Hematopoietic multipotent progenitor cell treated with erythropoietin and hydrocortisone succinate and interleukin-3 and kit ligand, for 17 days (in vitro differentiated cells): ENCODE data around the gene EYS.

Experiments
- DNase-seq: peaks from one replicate; pipeline ENCODE4 v3.0.0-alpha.2; 2015; ENCODE audit warnings: low spot score

EYS gene

GRCh38 chr6:64590965-64591675 is 1115.9 kb downstream of the EYS start:
- no peak for DNase-seq

GRCh38 chr6:64589961-64590360 is 1117.1 kb downstream of the EYS start:
- DNase-seq = no peak

- no peak for DNase-seq
These were observed 1126.7 kb downstream of the EYS start for GRCh38 chr6:64580346-64580745.

- DNase-seq = no peak
These were observed 1153.7 kb downstream of the EYS start for GRCh38 chr6:64553249-64553786.

GRCh38 chr6:64547594-64548268 is 1159.3 kb downstream of the EYS start:
- DNase-seq = no peak

GRCh38 chr6:64539917-64540316 is 1167.1 kb downstream of the EYS start:
- DNase-seq = no peak

- DNase-seq = no peak
These were observed 1168.3 kb downstream of the EYS start for GRCh38 chr6:64538722-64539121.

GRCh38 chr6:64527899-64528298 is 1179.1 kb downstream of the EYS start:
- DNase-seq = no peak

GRCh38 chr6:64522859-64523258 is 1184.2 kb downstream of the EYS start:
- no peak for DNase-seq

- no peak for DNase-seq
These were observed 1187.0 kb downstream of the EYS start for GRCh38 chr6:64520050-64520449.

- no peak for DNase-seq
These were observed 1190.6 kb downstream of the EYS start for GRCh38 chr6:64516393-64516792.

GRCh38 chr6:64507661-64508060 is 1199.4 kb downstream of the EYS start:
- DNase-seq = no peak

- DNase-seq = no peak
These were observed 1201.7 kb downstream of the EYS start for GRCh38 chr6:64505312-64505711.

- no peak for DNase-seq
These were observed 1202.5 kb downstream of the EYS start for GRCh38 chr6:64504503-64504902.

- DNase-seq = no peak
These were observed 1204.2 kb downstream of the EYS start for GRCh38 chr6:64502801-64503200.

GRCh38 chr6:64497634-64498033 is 1209.4 kb downstream of the EYS start:
- DNase-seq = no peak

- no peak for DNase-seq
These were observed 1217.3 kb downstream of the EYS start for GRCh38 chr6:64489763-64490162.

- DNase-seq = no peak
These were observed 1220.3 kb downstream of the EYS start for GRCh38 chr6:64486578-64487351.

- no peak for DNase-seq
These were observed 1223.0 kb downstream of the EYS start for GRCh38 chr6:64483956-64484499.

- DNase-seq = no peak
These were observed 1224.4 kb downstream of the EYS start for GRCh38 chr6:64482631-64483030.

GRCh38 chr6:64479134-64479533 is 1227.9 kb downstream of the EYS start:
- no peak for DNase-seq

GRCh38 chr6:64477391-64477790 is 1229.6 kb downstream of the EYS start:
- no peak for DNase-seq
